HEK293 (cell line): Measurements from ENCODE around the gene KLHDC10.

Experiments used
- CTCF ChIA-PET: fragments of 350-600 bp; formaldehyde crosslinking; extraction: SDS; loops from one replicate; lab custom pipeline; 2021; ENCODE audit warnings: antibody characterized with exemption; lab: Yijun Ruan, JAX
- POLR2A ChIA-PET: fragments of 300-600 bp; formaldehyde crosslinking; extraction: SDS; loops from one replicate; lab custom pipeline; 2020; ENCODE audit warnings: antibody characterized with exemption, inconsistent platforms; lab: Yijun Ruan, JAX
- H3K27ac ChIP-seq: fragments of 200-500 bp; sonication (Bioruptor generic); 2 replicates; pipeline ENCODE4 v1.5.1; 2014; ENCODE audit warnings: low read depth, low read length, control low read depth, inconsistent platforms; ENCODE audit errors: extremely low read depth
- H3K36me3 ChIP-seq, 2 experiments: fragments of 200-500 bp in 1 of 2; sonication (Bioruptor generic) in 1 of 2; 1 replicate in 1 of 2; 2 replicates in 1 of 2; pipeline ENCODE4 v1.5.1; 2014 to 2017; ENCODE audit warnings: inconsistent platforms in 2 of 2, low read length in 2 of 2; ENCODE audit not compliant: control insufficient read depth in 2 of 2, insufficient read depth in 1 of 2
- H3K4me1 ChIP-seq: fragments of 200-500 bp; sonication (Bioruptor generic); 2 replicates; pipeline ENCODE4 v1.5.1; 2014; ENCODE audit warnings: mild to moderate bottlenecking, low read length, inconsistent platforms; ENCODE audit not compliant: control insufficient read depth, insufficient read depth
- H3K4me3 ChIP-seq: 2 replicates; pipeline ENCODE4 v1.5.1; 2011; ENCODE audit warnings: low read depth, mild to moderate bottlenecking, control low read depth, low read length, moderate library complexity
- H3K9me3 ChIP-seq: fragments of 200-500 bp; sonication (Bioruptor generic); 2 replicates; pipeline ENCODE4 v1.5.1; 2014; ENCODE audit warnings: low read depth, low read length, inconsistent platforms; ENCODE audit not compliant: control insufficient read depth, insufficient read depth
- ELK4 ChIP-seq: IDR thresholded peaks from 2 replicates; pipeline ENCODE4 v1.6.1; 2011; ENCODE audit warnings: mild to moderate bottlenecking, low read depth, low read length, borderline replicate concordance
- HOXD13 ChIP-seq: sonication (generic); formaldehyde crosslinking; IDR thresholded peaks from 2 replicates; pipeline ENCODE4 v1.8.0; 2022; ENCODE audit warnings: missing genetic modification reagents, borderline replicate concordance
- KLF10 ChIP-seq: fragments of 450-650 bp; IDR thresholded peaks from 2 replicates; pipeline ENCODE4 v1.5.1; 2018; ENCODE audit warnings: missing biosample characterization, mild to moderate bottlenecking, missing genetic modification characterization
- OSR2 ChIP-seq: fragments of 450-650 bp; formaldehyde crosslinking; IDR thresholded peaks from 2 replicates; pipeline ENCODE4 v1.5.1; 2016; ENCODE audit warnings: missing biosample characterization, missing genetic modification characterization
- PRDM10 ChIP-seq: fragments of 450-650 bp; formaldehyde crosslinking; IDR thresholded peaks from 2 replicates; pipeline ENCODE4 v1.5.1; 2016; ENCODE audit warnings: missing biosample characterization, missing genetic modification characterization
- RBAK ChIP-seq: fragments of 450-650 bp; formaldehyde crosslinking; IDR thresholded peaks from 2 replicates; pipeline ENCODE4 v1.5.1; 2016; ENCODE audit warnings: missing biosample characterization, missing genetic modification characterization
- WT1 ChIP-seq: fragments of 450-650 bp; formaldehyde crosslinking; IDR thresholded peaks from 2 replicates; pipeline ENCODE4 v1.5.1; 2016; ENCODE audit warnings: missing biosample characterization, missing genetic modification characterization
- ZNF114 ChIP-seq: fragments of 450-650 bp; formaldehyde crosslinking; IDR thresholded peaks from 2 replicates; pipeline ENCODE4 v1.5.0; 2017; ENCODE audit warnings: missing biosample characterization, missing genetic modification characterization
- ZNF133 ChIP-seq: fragments of 450-650 bp; formaldehyde crosslinking; IDR thresholded peaks from 2 replicates; pipeline ENCODE4 v1.5.1; 2016; ENCODE audit warnings: missing biosample characterization, missing genetic modification characterization
- ZNF202 ChIP-seq: fragments of 450-650 bp; formaldehyde crosslinking; IDR thresholded peaks from 2 replicates; pipeline ENCODE4 v1.5.1; 2016; ENCODE audit warnings: missing biosample characterization, missing genetic modification characterization, borderline replicate concordance
- ZNF302 ChIP-seq: fragments of 450-650 bp; formaldehyde crosslinking; IDR thresholded peaks from 2 replicates; pipeline ENCODE4 v1.5.1; 2016; ENCODE audit warnings: missing biosample characterization, missing genetic modification characterization, low read depth
- ZNF514 ChIP-seq: fragments of 450-650 bp; formaldehyde crosslinking; IDR thresholded peaks from 2 replicates; pipeline ENCODE4 v1.5.1; 2016; ENCODE audit warnings: missing biosample characterization, missing genetic modification characterization
- ZNF529 ChIP-seq: fragments of 450-650 bp; formaldehyde crosslinking; IDR thresholded peaks from 2 replicates; pipeline ENCODE4 v1.5.1; 2017; ENCODE audit warnings: missing genetic modification characterization, missing biosample characterization; ENCODE audit not compliant: insufficient replicate concordance
- ZNF707 ChIP-seq: fragments of 450-650 bp; formaldehyde crosslinking; IDR thresholded peaks from 2 replicates; pipeline ENCODE4 v1.5.1; 2016; ENCODE audit warnings: missing biosample characterization, missing genetic modification characterization
- ZNF768 ChIP-seq: fragments of 450-650 bp; formaldehyde crosslinking; IDR thresholded peaks from 2 replicates; pipeline ENCODE4 v1.5.1; 2018; ENCODE audit warnings: missing biosample characterization, mild to moderate bottlenecking, missing genetic modification characterization
- ZNF792 ChIP-seq: fragments of 450-650 bp; formaldehyde crosslinking; IDR thresholded peaks from 2 replicates; pipeline ENCODE4 v1.5.1; 2016; ENCODE audit warnings: missing biosample characterization, missing genetic modification characterization
- ZSCAN16 ChIP-seq: fragments of 450-650 bp; formaldehyde crosslinking; IDR thresholded peaks from 2 replicates; pipeline ENCODE4 v1.5.1; 2016; ENCODE audit warnings: missing biosample characterization, missing genetic modification characterization
- TF ChIP-seq, protein P1 (sequence below): fragments of 450-650 bp; formaldehyde crosslinking; IDR thresholded peaks from 2 replicates; pipeline ENCODE4 v1.5.1; 2016; ENCODE audit warnings: missing biosample characterization, missing genetic modification characterization
- TF ChIP-seq, protein P2 (sequence below): fragments of 450-650 bp; formaldehyde crosslinking; IDR thresholded peaks from 2 replicates; pipeline ENCODE4 v1.5.1; 2016; ENCODE audit warnings: missing biosample characterization, missing genetic modification characterization, borderline replicate concordance
- TF ChIP-seq, protein P3 (sequence below): fragments of 450-650 bp; formaldehyde crosslinking; IDR thresholded peaks from 2 replicates; pipeline ENCODE4; 2016; ENCODE audit warnings: missing biosample characterization, missing genetic modification characterization
- TF ChIP-seq, protein P4 (sequence below): fragments of 450-650 bp; formaldehyde crosslinking; IDR thresholded peaks from 2 replicates; pipeline ENCODE4 v1.5.1; 2016; ENCODE audit warnings: missing biosample characterization, missing genetic modification characterization, low read depth

The KLHDC10 gene

GRCh38 chr7:130114776-130115175 lies 44.4 kb downstream of the KLHDC10 start (continued):
- TF ChIP-seq ZNF133 (tag by site-specific recombination) (no peak), ZNF114 (no peak)

DNA sequence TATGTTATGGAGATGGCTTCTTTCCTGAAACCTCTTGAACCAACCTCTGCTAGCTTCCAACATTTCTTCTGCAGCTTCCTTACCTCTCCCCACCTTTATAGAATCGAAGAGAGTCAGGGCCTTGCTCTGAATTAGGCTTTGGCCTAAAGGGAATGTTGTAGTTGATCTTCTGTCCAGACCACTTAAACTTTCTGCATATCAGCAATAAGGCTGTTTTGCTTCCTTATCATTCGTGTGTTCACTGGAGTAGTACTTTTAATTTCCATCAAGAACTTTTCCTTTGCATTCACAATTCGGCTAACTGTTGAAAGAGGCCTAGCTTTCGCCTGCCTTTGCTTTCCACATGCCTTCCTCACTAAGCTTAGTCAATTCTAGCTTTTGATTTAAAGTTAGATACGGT lies 48.0 kb downstream of the KLHDC10 start:
- H3K4me3 ChIP-seq: no peak overlapping the region
- no peak for TF ChIP-seq ZNF529 (tag by site-specific recombination)
- TF ChIP-seq, protein P1, sequence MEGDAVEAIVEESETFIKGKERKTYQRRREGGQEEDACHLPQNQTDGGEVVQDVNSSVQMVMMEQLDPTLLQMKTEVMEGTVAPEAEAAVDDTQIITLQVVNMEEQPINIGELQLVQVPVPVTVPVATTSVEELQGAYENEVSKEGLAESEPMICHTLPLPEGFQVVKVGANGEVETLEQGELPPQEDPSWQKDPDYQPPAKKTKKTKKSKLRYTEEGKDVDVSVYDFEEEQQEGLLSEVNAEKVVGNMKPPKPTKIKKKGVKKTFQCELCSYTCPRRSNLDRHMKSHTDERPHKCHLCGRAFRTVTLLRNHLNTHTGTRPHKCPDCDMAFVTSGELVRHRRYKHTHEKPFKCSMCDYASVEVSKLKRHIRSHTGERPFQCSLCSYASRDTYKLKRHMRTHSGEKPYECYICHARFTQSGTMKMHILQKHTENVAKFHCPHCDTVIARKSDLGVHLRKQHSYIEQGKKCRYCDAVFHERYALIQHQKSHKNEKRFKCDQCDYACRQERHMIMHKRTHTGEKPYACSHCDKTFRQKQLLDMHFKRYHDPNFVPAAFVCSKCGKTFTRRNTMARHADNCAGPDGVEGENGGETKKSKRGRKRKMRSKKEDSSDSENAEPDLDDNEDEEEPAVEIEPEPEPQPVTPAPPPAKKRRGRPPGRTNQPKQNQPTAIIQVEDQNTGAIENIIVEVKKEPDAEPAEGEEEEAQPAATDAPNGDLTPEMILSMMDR (tag by site-specific recombination): no peak
- TF ChIP-seq WT1 (tag by site-specific recombination): no peak
- no peak for TF ChIP-seq HOXD13 (CRISPR knock-in tag)
- no peak for TF ChIP-seq ZNF707 (tag by site-specific recombination)
- no peak for TF ChIP-seq RBAK
- TF ChIP-seq ZNF514 (tag by site-specific recombination): no peak
- no peak for TF ChIP-seq OSR2 (tag by site-specific recombination)
- peaks cover 0 to 23% of the 10 kb centered on the region in 2 experiments; a peak in 2 of 3 replicates for H3K36me3 ChIP-seq
- ChIA-PET POLR2A (no interaction called here), CTCF (no interaction called here)
- no peaks in the 10 kb centered on the region for H3K4me1 ChIP-seq
- no peaks in the 10 kb centered on the region for H3K9me3 ChIP-seq
- no peak overlapping the region for H3K27ac ChIP-seq

GRCh38 chr7:130118801-130119200 lies 48.5 kb downstream of the KLHDC10 start:
- peaks cover 4 to 23% of the 10 kb centered on the region in 2 experiments for H3K36me3 ChIP-seq
- no peak overlapping the region for H3K27ac ChIP-seq
- ChIA-PET POLR2A (no interaction called here), CTCF (interaction anchor here (0.6 kb wide), 1 partner anchor 30 kb away, joined by 7 read pairs; no protein-coding TSS in a partner anchor)
- no peak overlapping the region for H3K4me3 ChIP-seq
- H3K4me1 ChIP-seq: no peaks in the 10 kb centered on the region
- no peaks in the 10 kb centered on the region for H3K9me3 ChIP-seq
- no peak for TF ChIP-seq ZNF202
- TF ChIP-seq, protein P2, sequence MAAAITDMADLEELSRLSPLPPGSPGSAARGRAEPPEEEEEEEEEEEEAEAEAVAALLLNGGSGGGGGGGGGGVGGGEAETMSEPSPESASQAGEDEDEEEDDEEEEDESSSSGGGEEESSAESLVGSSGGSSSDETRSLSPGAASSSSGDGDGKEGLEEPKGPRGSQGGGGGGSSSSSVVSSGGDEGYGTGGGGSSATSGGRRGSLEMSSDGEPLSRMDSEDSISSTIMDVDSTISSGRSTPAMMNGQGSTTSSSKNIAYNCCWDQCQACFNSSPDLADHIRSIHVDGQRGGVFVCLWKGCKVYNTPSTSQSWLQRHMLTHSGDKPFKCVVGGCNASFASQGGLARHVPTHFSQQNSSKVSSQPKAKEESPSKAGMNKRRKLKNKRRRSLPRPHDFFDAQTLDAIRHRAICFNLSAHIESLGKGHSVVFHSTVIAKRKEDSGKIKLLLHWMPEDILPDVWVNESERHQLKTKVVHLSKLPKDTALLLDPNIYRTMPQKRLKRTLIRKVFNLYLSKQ (tag by site-specific recombination): no peak
- no peak for TF ChIP-seq KLF10 (tag by site-specific recombination)
- TF ChIP-seq PRDM10 (tag by site-specific recombination): no peak
- TF ChIP-seq ZNF768 (tag by site-specific recombination): no peak
- TF ChIP-seq ELK4: no peak
- TF ChIP-seq, protein P3, sequence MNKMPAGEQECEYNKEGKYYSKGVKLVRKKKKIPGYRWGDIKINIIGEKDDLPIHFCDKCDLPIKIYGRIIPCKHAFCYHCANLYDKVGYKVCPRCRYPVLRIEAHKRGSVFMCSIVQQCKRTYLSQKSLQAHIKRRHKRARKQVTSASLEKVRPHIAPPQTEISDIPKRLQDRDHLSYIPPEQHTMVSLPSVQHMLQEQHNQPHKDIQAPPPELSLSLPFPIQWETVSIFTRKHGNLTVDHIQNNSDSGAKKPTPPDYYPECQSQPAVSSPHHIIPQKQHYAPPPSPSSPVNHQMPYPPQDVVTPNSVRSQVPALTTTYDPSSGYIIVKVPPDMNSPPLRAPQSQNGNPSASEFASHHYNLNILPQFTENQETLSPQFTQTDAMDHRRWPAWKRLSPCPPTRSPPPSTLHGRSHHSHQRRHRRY (tag by site-specific recombination): no peak
- no peak for TF ChIP-seq ZNF302 (tag by site-specific recombination)
- TF ChIP-seq ZSCAN16 (tag by site-specific recombination): no peak
- TF ChIP-seq, protein P4, sequence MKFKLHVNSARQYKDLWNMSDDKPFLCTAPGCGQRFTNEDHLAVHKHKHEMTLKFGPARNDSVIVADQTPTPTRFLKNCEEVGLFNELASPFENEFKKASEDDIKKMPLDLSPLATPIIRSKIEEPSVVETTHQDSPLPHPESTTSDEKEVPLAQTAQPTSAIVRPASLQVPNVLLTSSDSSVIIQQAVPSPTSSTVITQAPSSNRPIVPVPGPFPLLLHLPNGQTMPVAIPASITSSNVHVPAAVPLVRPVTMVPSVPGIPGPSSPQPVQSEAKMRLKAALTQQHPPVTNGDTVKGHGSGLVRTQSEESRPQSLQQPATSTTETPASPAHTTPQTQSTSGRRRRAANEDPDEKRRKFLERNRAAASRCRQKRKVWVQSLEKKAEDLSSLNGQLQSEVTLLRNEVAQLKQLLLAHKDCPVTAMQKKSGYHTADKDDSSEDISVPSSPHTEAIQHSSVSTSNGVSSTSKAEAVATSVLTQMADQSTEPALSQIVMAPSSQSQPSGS (tag by site-specific recombination): no peak
- TF ChIP-seq ZNF792 (tag by site-specific recombination): no peak
